GM13977 (cell line): ENCODE results near the gene PAX7.

ENCODE experiments used
- DNase-seq: peaks from one replicate; pipeline ENCODE4 v3.0.0; 2012; ENCODE audit warnings: low spot score
- in situ Hi-C: fragments of 300-500 bp; cut with MboI; formaldehyde crosslinking; loops from one replicate; pipeline ENCODE4 v1.12.0; 2022; ENCODE audit warnings: low sequenced_read_pairs, low pct_unique_long_range_greater_than_20kb, mixed read lengths, inconsistent platforms; ENCODE audit not compliant: unreplicated experiment
- TF ChIP-seq, protein P1 (sequence below): IDR thresholded peaks from 2 replicates; pipeline ENCODE4 v1.5.1; 2012; ENCODE audit warnings: mild to moderate bottlenecking, control low read depth; ENCODE audit not compliant: insufficient read depth; ENCODE audit errors: extremely low read depth, missing control alignments

The PAX7 gene

DNA sequence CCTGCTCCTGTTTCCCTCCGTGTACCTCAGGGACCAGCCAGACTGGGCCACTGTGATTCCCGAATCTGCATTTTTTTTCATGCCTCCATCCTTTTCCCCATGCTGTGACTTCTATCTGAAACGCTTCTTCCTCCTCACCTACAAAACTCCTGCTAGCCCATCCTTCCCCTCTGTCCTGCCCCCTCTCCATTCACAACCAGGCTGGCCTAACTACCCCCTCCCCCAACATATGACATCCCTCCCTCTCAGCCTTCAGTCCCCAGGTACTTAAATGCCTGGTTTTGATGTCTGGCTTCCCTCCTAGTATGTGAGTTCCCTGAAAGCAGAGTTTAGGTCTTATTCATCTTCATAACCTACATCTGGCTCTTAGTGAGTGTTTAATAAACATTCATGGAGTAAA, 146.1 kb downstream of the PAX7 start:
- in situ Hi-C loops: no loop called here
- TF ChIP-seq, protein P1, sequence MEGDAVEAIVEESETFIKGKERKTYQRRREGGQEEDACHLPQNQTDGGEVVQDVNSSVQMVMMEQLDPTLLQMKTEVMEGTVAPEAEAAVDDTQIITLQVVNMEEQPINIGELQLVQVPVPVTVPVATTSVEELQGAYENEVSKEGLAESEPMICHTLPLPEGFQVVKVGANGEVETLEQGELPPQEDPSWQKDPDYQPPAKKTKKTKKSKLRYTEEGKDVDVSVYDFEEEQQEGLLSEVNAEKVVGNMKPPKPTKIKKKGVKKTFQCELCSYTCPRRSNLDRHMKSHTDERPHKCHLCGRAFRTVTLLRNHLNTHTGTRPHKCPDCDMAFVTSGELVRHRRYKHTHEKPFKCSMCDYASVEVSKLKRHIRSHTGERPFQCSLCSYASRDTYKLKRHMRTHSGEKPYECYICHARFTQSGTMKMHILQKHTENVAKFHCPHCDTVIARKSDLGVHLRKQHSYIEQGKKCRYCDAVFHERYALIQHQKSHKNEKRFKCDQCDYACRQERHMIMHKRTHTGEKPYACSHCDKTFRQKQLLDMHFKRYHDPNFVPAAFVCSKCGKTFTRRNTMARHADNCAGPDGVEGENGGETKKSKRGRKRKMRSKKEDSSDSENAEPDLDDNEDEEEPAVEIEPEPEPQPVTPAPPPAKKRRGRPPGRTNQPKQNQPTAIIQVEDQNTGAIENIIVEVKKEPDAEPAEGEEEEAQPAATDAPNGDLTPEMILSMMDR: no peak
- no peak for DNase-seq

DNA sequence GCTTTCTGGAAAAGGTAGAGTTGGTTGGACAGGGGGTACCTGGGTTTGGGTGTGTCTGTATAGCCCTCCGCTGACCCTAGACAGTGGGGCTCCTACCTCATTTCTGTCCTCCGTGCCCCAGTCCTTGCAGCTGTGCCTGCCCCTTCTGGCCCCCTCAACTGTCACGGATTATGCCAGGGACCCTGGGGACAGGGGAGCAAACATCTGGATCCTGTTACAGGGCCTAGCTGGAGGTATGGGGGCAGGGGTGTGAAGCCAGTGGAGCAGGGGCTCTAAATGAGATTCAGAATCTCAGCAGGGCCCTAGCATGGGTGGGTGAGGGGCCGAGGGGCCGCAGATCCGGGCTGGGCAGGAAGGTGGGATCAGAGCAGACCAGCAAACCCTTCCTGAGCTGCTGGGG, 147.8 kb downstream of the PAX7 start:
- in situ Hi-C loops: no loop called here
- DNase-seq: no peak
- TF ChIP-seq, protein P1: no peak

DNA sequence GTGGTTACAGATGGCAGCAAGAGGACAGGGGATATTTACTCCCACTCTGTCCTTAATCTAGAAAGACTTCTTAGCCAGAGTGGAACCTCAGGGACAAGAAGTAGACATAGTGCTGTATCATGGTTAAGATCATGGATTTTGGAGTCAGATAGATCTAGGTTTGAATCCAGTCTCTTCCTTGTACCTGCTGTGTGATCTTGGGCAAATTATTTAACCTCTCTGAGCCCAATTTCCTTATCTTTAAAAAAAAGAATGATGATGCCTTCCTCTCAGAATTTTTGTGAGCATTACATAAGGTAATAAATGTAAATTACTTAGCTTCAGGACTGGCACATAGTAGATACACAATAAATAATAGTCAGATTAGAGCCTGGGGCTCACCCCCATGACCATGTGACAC, 150.4 kb downstream of the PAX7 start:
- DNase-seq: no peak
- in situ Hi-C loops: no loop called here
- TF ChIP-seq, protein P1: no peak

DNA sequence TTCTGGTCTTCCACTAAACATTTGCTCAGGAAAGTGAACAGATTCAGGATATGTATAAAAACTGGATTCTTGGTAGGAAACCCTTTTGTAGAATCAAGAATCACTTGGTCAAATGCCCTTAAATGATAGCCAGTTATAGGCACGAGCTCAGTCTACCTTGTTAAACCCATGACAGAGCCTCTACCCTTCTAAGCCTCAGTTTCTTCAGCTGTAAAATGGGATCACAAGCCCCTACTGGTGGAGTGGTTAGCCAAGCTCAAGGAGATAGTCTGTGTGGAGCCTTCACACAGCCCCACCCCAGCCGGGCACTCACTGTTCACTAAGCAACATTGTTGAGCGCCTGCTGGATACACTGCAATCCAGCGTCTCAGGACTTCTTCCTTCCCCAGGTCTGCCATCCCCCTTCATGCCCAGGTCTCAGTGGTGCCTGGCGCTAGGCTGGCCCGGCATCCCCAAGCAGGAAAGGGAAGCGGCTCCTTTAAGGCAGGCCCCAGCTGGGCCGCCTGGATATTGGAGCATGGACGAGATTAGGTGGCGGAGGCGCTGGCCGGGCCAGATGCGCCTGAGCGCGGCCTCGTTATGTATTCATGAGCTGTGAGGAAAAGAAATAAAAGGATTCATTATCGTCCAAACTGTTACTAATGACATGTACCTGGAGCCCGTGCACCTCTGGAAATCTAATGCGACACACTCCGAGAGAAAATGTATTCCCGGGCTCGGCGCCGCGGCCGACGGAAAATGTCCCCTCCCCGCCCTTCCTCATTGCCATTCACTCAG, 153.2 kb downstream of the PAX7 start:
- TF ChIP-seq, protein P1: no peak
- DNase-seq: no peak
- in situ Hi-C loops: no loop called here

DNA sequence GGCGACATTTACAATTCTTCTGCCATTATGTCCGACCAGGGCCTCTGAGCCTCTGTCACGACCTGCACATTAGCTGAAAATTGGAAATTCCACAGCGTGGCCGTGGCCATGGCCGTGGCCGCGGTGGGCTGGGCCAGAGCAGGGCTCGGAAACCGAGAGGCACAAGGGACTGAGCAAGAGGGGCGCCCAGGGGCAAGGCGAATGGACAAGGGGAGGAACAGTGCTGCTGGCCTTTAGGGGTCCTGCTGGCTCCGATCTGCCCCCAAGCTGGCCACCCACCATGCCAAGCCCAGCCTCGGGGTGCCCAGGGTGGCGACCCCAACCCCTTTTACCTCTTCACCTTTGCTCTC, 153.8 kb downstream of the PAX7 start:
- in situ Hi-C loops: no loop called here
- no peak for DNase-seq
- TF ChIP-seq, protein P1: no peak

DNA sequence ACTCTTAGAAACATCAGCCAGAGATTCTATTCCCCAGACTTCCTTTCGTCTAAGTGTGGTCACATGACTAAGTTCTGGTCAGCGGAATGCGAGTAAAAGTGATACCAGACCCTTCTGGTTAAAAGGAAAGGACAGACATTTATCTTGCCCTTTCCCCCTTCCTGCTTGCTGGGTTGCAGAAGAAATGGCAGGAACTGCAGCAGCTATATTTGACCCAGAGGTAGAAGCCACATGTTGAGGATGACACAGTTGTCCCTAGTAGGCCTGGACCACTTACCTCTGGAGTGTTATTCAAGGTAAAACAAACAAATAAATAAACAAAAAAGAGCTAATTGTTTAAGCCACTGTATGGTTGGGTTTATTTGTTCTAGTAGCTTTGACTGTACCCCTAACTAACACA, 155.5 kb downstream of the PAX7 start:
- no peak for DNase-seq
- TF ChIP-seq, protein P1: no peak
- in situ Hi-C loops: no loop called here
